Lung (tissue), 12 donors: ENCODE results near the gene ABCF3. TPM values are rescaled to one million over a fixed set of nuclear protein-coding genes. Genes with fewer than 3 reads are reported as not detected.

ENCODE experiments used
- ATAC-seq: fragments of 200-7000 bp; cut with Tn5 transposase; one replicate; pipeline ENCODE4 v1.9.1; 2020; ENCODE audit warnings: moderate number of reproducible peaks; ENCODE audit not compliant: insufficient read depth, low FRiP score
- DNase-seq, 3 donors: peaks; one replicate each; pipeline ENCODE4 v3.0.0-alpha.2; 2013 to 2017
- H3K27ac ChIP-seq, 2 donors: one replicate each; pipeline ENCODE4 v1.5.1; 2013; ENCODE audit warnings: mild to moderate bottlenecking in 2 of 2, moderate library complexity in 2 of 2, control low read depth in 1 of 2, inconsistent platforms in 1 of 2, low read depth in 1 of 2, low read length in 1 of 2
- H3K27me3 ChIP-seq, 3 donors: one replicate each; pipeline ENCODE4 v1.5.1; 2013; ENCODE audit warnings: low read length in 2 of 3; ENCODE audit not compliant: control insufficient read depth in 3 of 3, insufficient read depth in 3 of 3
- H3K36me3 ChIP-seq, 4 donors: one replicate each; pipeline ENCODE4 v1.5.1; 2013; ENCODE audit warnings: low read length in 4 of 4, mild to moderate bottlenecking in 1 of 4, moderate library complexity in 1 of 4; ENCODE audit not compliant: control insufficient read depth in 4 of 4, insufficient read depth in 4 of 4
- H3K4me1 ChIP-seq, 5 donors: one replicate each; pipeline ENCODE4 v1.5.1; 2013; ENCODE audit warnings: low read length in 5 of 5, mild to moderate bottlenecking in 2 of 5, moderate library complexity in 1 of 5; ENCODE audit not compliant: control insufficient read depth in 5 of 5, insufficient read depth in 5 of 5
- H3K4me3 ChIP-seq: one replicate; pipeline ENCODE4 v1.5.1; 2013; ENCODE audit warnings: mild to moderate bottlenecking, control low read depth, moderate library complexity
- H3K9ac ChIP-seq, 2 donors: one replicate each; pipeline ENCODE4 v1.5.1; 2013; ENCODE audit warnings: low read length in 2 of 2, control low read depth in 1 of 2; ENCODE audit not compliant: insufficient read depth in 1 of 2
- H3K9me3 ChIP-seq, 4 donors: one replicate each; pipeline ENCODE4 v1.5.1; 2013; ENCODE audit warnings: low read length in 3 of 4, mild to moderate bottlenecking in 1 of 4, moderate library complexity in 1 of 4; ENCODE audit not compliant: control insufficient read depth in 4 of 4, insufficient read depth in 3 of 4
- WGBS, 2 donors: extraction: QIAGEN DNeasy Blood & Tissue Kit; methylation state at CpG; one replicate each; pipeline ENCODE4 v1.1.7; 2013; 5-methylcytosine and 5-hydroxymethylcytosine counted together
- polyA plus RNA-seq, 2 donors: library from polyadenylated mRNA; stranded (reverse); fragments of 200-250 nt; gene quantifications; one replicate each; pipeline ENCODE4 v1.2.1, GENCODE V29; 2013
- total RNA-seq, 2 donors: library from RNA; depleted of rRNA in 1 of 2; stranded (reverse); fragments of >200 nt in 1 of 2; gene quantifications; one replicate each; pipeline ENCODE4 v1.2.1, GENCODE V29; 2014 to 2021
- TF ChIP-seq, protein P1 (sequence below): IDR thresholded peaks from 2 replicates; pipeline ENCODE4 v1.5.1; 2012; ENCODE audit warnings: mild to moderate bottlenecking; ENCODE audit errors: control extremely low read depth, extremely low read depth
- donor health status: control.
- donor health status: control.
- donor health status: Bipolar disorder and iron deficiency.
- donor health status: healthy.
- donor health status: DM: yes; HTN: yes; CAD: no.

Gene ABCF3
- total and polyA plus RNA-seq, 4 donors = 44.7 to 81.8 (median 49.5) TPM

DNA sequence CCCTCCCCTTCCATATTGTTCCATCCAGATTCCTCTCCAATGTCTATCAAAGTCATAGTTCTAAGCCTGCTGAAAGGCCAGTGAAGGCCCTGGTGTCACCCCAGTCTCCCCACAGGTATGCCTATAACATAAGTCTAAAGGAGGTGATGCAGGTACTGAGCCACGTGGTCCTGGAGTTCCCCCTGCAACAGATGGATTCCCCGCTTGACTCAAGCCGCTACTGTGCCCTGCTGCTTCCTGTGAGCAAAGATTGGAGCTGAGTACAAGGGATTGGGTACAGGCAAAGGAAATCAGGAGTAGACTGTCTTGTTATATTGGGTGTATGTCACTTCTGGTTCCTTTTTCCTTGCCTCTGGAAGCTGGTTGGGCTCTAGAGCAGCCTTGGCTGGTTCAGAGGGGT lies 42.7 kb upstream of the ABCF3 start:
- Histone ChIP-seq H3K4me1 (no peaks in the 10 kb centered on the region), H3K36me3 (peaks cover 35 to 50% (median 47%) of the 10 kb centered on the region in 4 donors), H3K9me3 (no peaks in the 10 kb centered on the region), H3K4me3 (no peak overlapping the region), H3K9ac (no peak overlapping the region), H3K27me3 (no peaks in the 10 kb centered on the region), H3K27ac (no peak overlapping the region)
- DNase-seq (no peak), ATAC-seq (no peak)
- WGBS, 2 donors = 92 to 94% methylated on average over 3 of the region's 3 CpGs
- TF ChIP-seq, protein P1, sequence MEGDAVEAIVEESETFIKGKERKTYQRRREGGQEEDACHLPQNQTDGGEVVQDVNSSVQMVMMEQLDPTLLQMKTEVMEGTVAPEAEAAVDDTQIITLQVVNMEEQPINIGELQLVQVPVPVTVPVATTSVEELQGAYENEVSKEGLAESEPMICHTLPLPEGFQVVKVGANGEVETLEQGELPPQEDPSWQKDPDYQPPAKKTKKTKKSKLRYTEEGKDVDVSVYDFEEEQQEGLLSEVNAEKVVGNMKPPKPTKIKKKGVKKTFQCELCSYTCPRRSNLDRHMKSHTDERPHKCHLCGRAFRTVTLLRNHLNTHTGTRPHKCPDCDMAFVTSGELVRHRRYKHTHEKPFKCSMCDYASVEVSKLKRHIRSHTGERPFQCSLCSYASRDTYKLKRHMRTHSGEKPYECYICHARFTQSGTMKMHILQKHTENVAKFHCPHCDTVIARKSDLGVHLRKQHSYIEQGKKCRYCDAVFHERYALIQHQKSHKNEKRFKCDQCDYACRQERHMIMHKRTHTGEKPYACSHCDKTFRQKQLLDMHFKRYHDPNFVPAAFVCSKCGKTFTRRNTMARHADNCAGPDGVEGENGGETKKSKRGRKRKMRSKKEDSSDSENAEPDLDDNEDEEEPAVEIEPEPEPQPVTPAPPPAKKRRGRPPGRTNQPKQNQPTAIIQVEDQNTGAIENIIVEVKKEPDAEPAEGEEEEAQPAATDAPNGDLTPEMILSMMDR = no peak

DNA sequence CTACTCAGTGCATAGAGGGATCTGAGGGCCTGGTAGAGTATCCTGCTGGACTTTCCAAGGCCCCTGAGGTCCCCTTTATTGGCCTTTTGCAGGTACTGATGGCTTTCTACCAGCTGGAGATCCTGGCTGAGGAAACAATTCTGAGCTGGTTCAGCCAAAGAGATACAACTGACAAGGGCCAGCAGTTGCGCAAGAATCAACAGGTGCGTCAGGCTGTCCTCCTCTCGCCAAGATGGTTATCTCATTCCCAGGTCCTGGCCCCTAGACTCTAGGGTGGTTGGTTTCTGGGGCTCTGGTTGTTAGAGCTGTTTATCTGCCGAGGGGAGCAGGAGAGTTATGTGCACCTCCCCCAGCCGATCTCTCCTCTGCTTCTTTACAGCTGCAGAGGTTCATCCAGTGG lies 41.5 kb upstream of the ABCF3 start:
- H3K36me3 ChIP-seq = peaks cover 35 to 50% (median 46%) of the 10 kb centered on the region in 4 donors
- no peaks in the 10 kb centered on the region for H3K9me3 ChIP-seq
- H3K4me1 ChIP-seq = no peaks in the 10 kb centered on the region
- no peak overlapping the region for H3K27ac ChIP-seq
- no peak overlapping the region for H3K4me3 ChIP-seq
- DNase-seq (no peak), ATAC-seq (no peak)
- H3K9ac ChIP-seq = no peak overlapping the region
- H3K27me3 ChIP-seq = no peaks in the 10 kb centered on the region
- TF ChIP-seq, protein P1 = no peak
- WGBS, 2 donors = 83 to 85% methylated on average over 5 of the region's 5 CpGs

DNA sequence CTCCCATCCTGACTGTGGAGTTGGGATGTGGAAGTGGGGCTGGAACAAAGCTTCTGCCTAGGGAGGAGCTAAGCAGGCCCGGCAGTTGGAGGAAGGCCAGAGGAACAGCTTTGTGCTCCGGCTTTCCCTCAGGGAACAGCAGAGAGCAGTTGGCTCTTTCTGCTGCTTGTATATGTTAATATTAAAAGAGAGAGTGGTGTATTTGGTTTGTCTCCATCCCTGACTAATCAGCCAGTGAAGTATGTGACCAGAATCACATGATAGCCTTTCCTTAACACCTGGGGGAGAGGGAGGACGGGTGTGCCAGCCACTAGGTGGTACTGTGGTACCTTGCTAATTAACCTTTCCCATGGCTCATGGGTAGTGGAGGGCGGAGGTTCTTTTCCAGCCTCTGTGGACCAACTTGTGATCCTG lies 40.9 kb upstream of the ABCF3 start:
- TF ChIP-seq, protein P1 = peak; percentile 21
- WGBS, 2 donors = 45 to 66% methylated on average over 4 of the region's 4 CpGs
- DNase-seq = peak; percentile 47 to 70 (median 51)
- no peaks in the 10 kb centered on the region for H3K27me3 ChIP-seq
- no peak overlapping the region for H3K9ac ChIP-seq
- H3K4me1 ChIP-seq = no peaks in the 10 kb centered on the region
- H3K36me3 ChIP-seq = peaks cover 33 to 50% (median 44%) of the 10 kb centered on the region in 4 donors
- H3K9me3 ChIP-seq = no peaks in the 10 kb centered on the region
- no peak overlapping the region for H3K27ac ChIP-seq
- ATAC-seq = peak; percentile 42
- no peak overlapping the region for H3K4me3 ChIP-seq

DNA sequence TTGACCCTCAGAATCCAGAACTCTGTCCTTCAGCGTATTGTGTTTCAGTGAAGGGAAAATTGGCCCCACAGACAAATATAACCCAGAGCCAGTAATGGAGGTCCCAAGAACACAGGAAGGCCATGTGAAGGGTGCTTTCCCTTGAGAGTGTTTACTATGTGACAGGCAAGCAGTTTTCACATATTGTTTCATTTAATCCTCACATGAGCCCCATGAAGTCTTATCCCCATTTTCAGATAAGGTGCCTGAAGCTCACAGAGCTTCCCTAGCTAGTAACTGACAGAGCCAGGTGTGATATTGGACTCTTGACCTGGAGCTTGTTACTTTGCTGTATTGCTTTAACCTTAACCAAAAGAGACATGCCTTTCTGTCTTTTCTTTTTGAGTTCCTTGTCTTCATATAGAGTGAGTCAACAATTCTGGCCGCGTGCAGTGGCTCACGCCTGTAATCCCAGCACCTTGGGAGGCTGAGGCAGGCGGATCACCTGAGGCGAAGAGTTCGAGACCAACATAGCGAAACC lies 40.2 kb upstream of the ABCF3 start:
- TF ChIP-seq, protein P1 = no peak
- ATAC-seq (no peak), DNase-seq (no peak)
- Histone ChIP-seq H3K27me3 (no peaks in the 10 kb centered on the region), H3K4me3 (no peak overlapping the region), H3K9ac (no peak overlapping the region), H3K9me3 (no peaks in the 10 kb centered on the region), H3K4me1 (no peaks in the 10 kb centered on the region), H3K36me3 (peaks cover 29 to 46% (median 39%) of the 10 kb centered on the region in 4 donors), H3K27ac (no peak overlapping the region)
- 85 to 91% methylated on average over 8 of the region's 8 CpGs for WGBS, 2 donors
